Amygdala (tissue), 56 donors: Measurements from ENCODE around the gene ZNF618.
A peak's percentile ranks its signal among the peaks of the same experiment; 100 is the strongest.

Experiments
- DNase-seq, 56 donors: peaks; one replicate each; lab custom pipeline; 2025; lab: John Stamatoyannopoulos, UW

ZNF618 gene

GRCh38 chr9:113876151-113876992, at the start of gene ZNF618:
Gene ZNF618 (plus strand): TSS chr9:113876309. CDS start chr9:113876381, 72 bp downstream.
- peak in 16 of 56 donors; percentile 2 to 63 (median 34) for DNase-seq

- no peak for DNase-seq
Measured at GRCh38 chr9:113828221-113828620, 47.9 kb upstream of the ZNF618 start.

GRCh38 chr9:113837334-113837733, 38.8 kb upstream of the ZNF618 start:
- DNase-seq: no peak

GRCh38 chr9:113842086-113842485, 34.0 kb upstream of the ZNF618 start:
- DNase-seq: no peak

GRCh38 chr9:113844466-113844865, 31.6 kb upstream of the ZNF618 start:
- DNase-seq: no peak

- no peak for DNase-seq
Measured at GRCh38 chr9:113851359-113851758, 24.8 kb upstream of the ZNF618 start.

GRCh38 chr9:113851873-113852272, 24.2 kb upstream of the ZNF618 start:
- no peak for DNase-seq

GRCh38 chr9:113853333-113853732, 22.8 kb upstream of the ZNF618 start:
- DNase-seq: no peak

- DNase-seq: no peak
Measured at GRCh38 chr9:113854310-113854709, 21.8 kb upstream of the ZNF618 start.

GRCh38 chr9:113857875-113858274, 18.2 kb upstream of the ZNF618 start:
- peak in 10 of 56 donors; percentile 1 to 32 (median 6) for DNase-seq

GRCh38 chr9:113858282-113858681, 17.8 kb upstream of the ZNF618 start:
- no peak for DNase-seq

- no peak for DNase-seq
Measured at GRCh38 chr9:113863345-113863744, 12.8 kb upstream of the ZNF618 start.

- no peak for DNase-seq
Measured at GRCh38 chr9:113868501-113868900, 7.6 kb upstream of the ZNF618 start.

- no peak for DNase-seq
Measured at GRCh38 chr9:113872485-113873143, 3.5 kb upstream of the ZNF618 start.

GRCh38 chr9:113873446-113873845, 2.7 kb upstream of the ZNF618 start:
- no peak for DNase-seq

- DNase-seq: no peak
Measured at GRCh38 chr9:113873926-113874325, 2.2 kb upstream of the ZNF618 start.

GRCh38 chr9:113875459-113876150, 504 bp upstream of the ZNF618 start:
- peak in 2 of 56 donors; percentile 14 to 19 for DNase-seq

GRCh38 chr9:113876993-113877368, 872 bp downstream of the ZNF618 start:
- no peak for DNase-seq

GRCh38 chr9:113879318-113879717, 3.2 kb downstream of the ZNF618 start:
- no peak for DNase-seq

- DNase-seq: no peak
Measured at GRCh38 chr9:113879911-113880310, 3.8 kb downstream of the ZNF618 start.

- no peak for DNase-seq
Measured at GRCh38 chr9:113882181-113882580, 6.1 kb downstream of the ZNF618 start.
